ENCODE data around the gene CEP44. TPM values are rescaled to one million over a fixed set of nuclear protein-coding genes. Genes with fewer than 3 reads are reported as not detected.
A peak's percentile ranks its signal among the peaks of the same experiment; 100 is the strongest.
"Not testable (repeated sequence)": the region's sequence is repeated elsewhere in the genome, so short reads cannot be mapped to it uniquely, and the experiment has no call there.

The CEP44 gene
- total RNA-seq, 1 donor from 2014 or later = 18.2 TPM

GRCh38 chr4:174284487-174284886 is 776 bp downstream of the CEP44 start:
- Mint-ChIP-seq H3K9me3 (peaks cover 2% of the 10 kb centered on the region), H3K4me1 (peaks cover 41% of the 10 kb centered on the region), H3K4me3 (peak overlapping the region; percentile 100), H3K27me3 (no peaks in the 10 kb centered on the region), H3K27ac (peak overlapping the region; percentile 99), H3K36me3 (ENCODE audit: low read depth) (peaks cover 21% of the 10 kb centered on the region)
- DNase-seq = no peak
- intact Hi-C loops (cut with micrococcal nuclease) = loop anchor here (5.0 kb wide), 2 partner anchors 912 to 952 kb away; partner anchors contain the start of genes HMGB2 and SAP30

GRCh38 chr4:174286870-174287269 is 3.2 kb downstream of the CEP44 start:
- peaks cover 7% of the 10 kb centered on the region for H3K9me3 Mint-ChIP-seq
- H3K27me3 Mint-ChIP-seq = no peaks in the 10 kb centered on the region
- H3K36me3 Mint-ChIP-seq (ENCODE audit: low read depth) = peaks cover 21% of the 10 kb centered on the region
- H3K27ac Mint-ChIP-seq = no peak overlapping the region
- intact Hi-C loops (cut with micrococcal nuclease) = no loop called here
- H3K4me3 Mint-ChIP-seq = no peak overlapping the region
- DNase-seq = no peak
- H3K4me1 Mint-ChIP-seq = peaks cover 26% of the 10 kb centered on the region

- peaks cover 2% of the 10 kb centered on the region for H3K4me1 Mint-ChIP-seq
- H3K27me3 Mint-ChIP-seq = no peaks in the 10 kb centered on the region
- H3K36me3 Mint-ChIP-seq (ENCODE audit: low read depth) = peaks cover 42% of the 10 kb centered on the region
- DNase-seq = no peak
- H3K4me3 Mint-ChIP-seq = no peak overlapping the region
- intact Hi-C loops (cut with micrococcal nuclease) = no loop called here
- no peak overlapping the region for H3K27ac Mint-ChIP-seq
- H3K9me3 Mint-ChIP-seq = peaks cover 16% of the 10 kb centered on the region
Observed at GRCh38 chr4:174292473-174292872, 8.8 kb downstream of the CEP44 start.

- H3K27me3 Mint-ChIP-seq; H3K27ac Mint-ChIP-seq; DNase-seq; H3K4me1 Mint-ChIP-seq; intact Hi-C loops (cut with micrococcal nuclease); H3K4me3 Mint-ChIP-seq: not testable (repeated sequence)
- peaks cover 37% of the 10 kb centered on the region for H3K36me3 Mint-ChIP-seq (ENCODE audit: low read depth)
- H3K9me3 Mint-ChIP-seq = peaks cover 16% of the 10 kb centered on the region
Observed at GRCh38 chr4:174294641-174295040, 10.9 kb downstream of the CEP44 start.

- H3K27ac Mint-ChIP-seq; intact Hi-C loops (cut with micrococcal nuclease); H3K27me3 Mint-ChIP-seq; H3K4me1 Mint-ChIP-seq; DNase-seq; H3K4me3 Mint-ChIP-seq: not testable (repeated sequence)
- Mint-ChIP-seq H3K9me3 (peaks cover 16% of the 10 kb centered on the region), H3K36me3 (ENCODE audit: low read depth) (peaks cover 42% of the 10 kb centered on the region)
Observed at GRCh38 chr4:174295142-174295541, 11.4 kb downstream of the CEP44 start.

GRCh38 chr4:174303687-174304086 is 20.0 kb downstream of the CEP44 start:
- Mint-ChIP-seq H3K36me3 (ENCODE audit: low read depth) (peaks cover 35% of the 10 kb centered on the region), H3K4me1 (peaks cover 4% of the 10 kb centered on the region), H3K9me3 (no peaks in the 10 kb centered on the region), H3K27ac (no peak overlapping the region), H3K27me3 (no peaks in the 10 kb centered on the region), H3K4me3 (no peak overlapping the region)
- intact Hi-C loops (cut with micrococcal nuclease) = no loop called here
- DNase-seq = no peak

- Mint-ChIP-seq H3K27ac (no peak overlapping the region), H3K4me1 (peaks cover 4% of the 10 kb centered on the region), H3K27me3 (no peaks in the 10 kb centered on the region), H3K9me3 (no peaks in the 10 kb centered on the region), H3K4me3 (no peak overlapping the region), H3K36me3 (ENCODE audit: low read depth) (peaks cover 35% of the 10 kb centered on the region)
- DNase-seq = no peak
- intact Hi-C loops (cut with micrococcal nuclease) = no loop called here
Observed at GRCh38 chr4:174304664-174305063, 21.0 kb downstream of the CEP44 start.

GRCh38 chr4:174305961-174306360 is 22.2 kb downstream of the CEP44 start:
- H3K4me3 Mint-ChIP-seq = no peak overlapping the region
- H3K9me3 Mint-ChIP-seq = no peaks in the 10 kb centered on the region
- DNase-seq = no peak
- no peak overlapping the region for H3K27ac Mint-ChIP-seq
- H3K4me1 Mint-ChIP-seq = no peaks in the 10 kb centered on the region
- peaks cover 25% of the 10 kb centered on the region for H3K36me3 Mint-ChIP-seq (ENCODE audit: low read depth)
- intact Hi-C loops (cut with micrococcal nuclease) = no loop called here
- H3K27me3 Mint-ChIP-seq = no peaks in the 10 kb centered on the region

- no peak overlapping the region for H3K4me3 Mint-ChIP-seq
- H3K36me3 Mint-ChIP-seq (ENCODE audit: low read depth) = peaks cover 18% of the 10 kb centered on the region
- H3K27ac Mint-ChIP-seq = no peak overlapping the region
- no peaks in the 10 kb centered on the region for H3K9me3 Mint-ChIP-seq
- peaks cover under 1% of the 10 kb centered on the region for H3K4me1 Mint-ChIP-seq
- intact Hi-C loops (cut with micrococcal nuclease) = no loop called here
- DNase-seq = no peak
- H3K27me3 Mint-ChIP-seq = no peaks in the 10 kb centered on the region
Observed at GRCh38 chr4:174307694-174308093, 24.0 kb downstream of the CEP44 start.

- no peak overlapping the region for H3K27ac Mint-ChIP-seq
- H3K36me3 Mint-ChIP-seq (ENCODE audit: low read depth) = peaks cover 4% of the 10 kb centered on the region
- no peaks in the 10 kb centered on the region for H3K9me3 Mint-ChIP-seq
- no peak overlapping the region for H3K4me3 Mint-ChIP-seq
- intact Hi-C loops (cut with micrococcal nuclease) = no loop called here
- no peaks in the 10 kb centered on the region for H3K27me3 Mint-ChIP-seq
- no peak for DNase-seq
- H3K4me1 Mint-ChIP-seq = peaks cover 5% of the 10 kb centered on the region
Observed at GRCh38 chr4:174312993-174313392, 29.3 kb downstream of the CEP44 start.

- DNase-seq = no peak
- Mint-ChIP-seq H3K27ac (no peak overlapping the region), H3K9me3 (no peaks in the 10 kb centered on the region), H3K36me3 (ENCODE audit: low read depth) (no peaks in the 10 kb centered on the region), H3K4me1 (peaks cover 5% of the 10 kb centered on the region), H3K27me3 (no peaks in the 10 kb centered on the region), H3K4me3 (no peak overlapping the region)
- intact Hi-C loops (cut with micrococcal nuclease) = no loop called here
Observed at GRCh38 chr4:174314274-174314673, 30.6 kb downstream of the CEP44 start.

- no peak for DNase-seq
- no peak overlapping the region for H3K27ac Mint-ChIP-seq
Observed at GRCh38 chr4:174314770-174315169, 31.1 kb downstream of the CEP44 start.

GRCh38 chr4:174316546-174316945 is 32.8 kb downstream of the CEP44 start:
- Mint-ChIP-seq H3K27me3 (no peaks in the 10 kb centered on the region), H3K9me3 (no peaks in the 10 kb centered on the region), H3K27ac (no peak overlapping the region), H3K4me3 (no peak overlapping the region), H3K36me3 (ENCODE audit: low read depth) (no peaks in the 10 kb centered on the region), H3K4me1 (peaks cover 5% of the 10 kb centered on the region)
- DNase-seq = no peak
- intact Hi-C loops (cut with micrococcal nuclease) = loop anchor here (5.0 kb wide), 1 partner anchor 809 kb away; no protein-coding TSS in a partner anchor

More at GRCh38 chr4:174314770-174315169, 31.1 kb downstream of the CEP44 start:
- Mint-ChIP-seq H3K9me3 (no peaks in the 10 kb centered on the region), H3K4me3 (no peak overlapping the region), H3K4me1 (peaks cover 5% of the 10 kb centered on the region), H3K36me3 (ENCODE audit: low read depth) (no peaks in the 10 kb centered on the region), H3K27me3 (no peaks in the 10 kb centered on the region)
- intact Hi-C loops (cut with micrococcal nuclease) = loop anchor here (5.0 kb wide), 1 partner anchor 807 kb away; no protein-coding TSS in a partner anchor

- no peaks in the 10 kb centered on the region for H3K36me3 Mint-ChIP-seq (ENCODE audit: low read depth)
- intact Hi-C loops (cut with micrococcal nuclease) = loop anchor here (5.0 kb wide), 1 partner anchor 810 kb away; no protein-coding TSS in a partner anchor
- no peak overlapping the region for H3K27ac Mint-ChIP-seq
- H3K4me3 Mint-ChIP-seq = no peak overlapping the region
- no peaks in the 10 kb centered on the region for H3K9me3 Mint-ChIP-seq
- DNase-seq = no peak
- peaks cover 5% of the 10 kb centered on the region for H3K4me1 Mint-ChIP-seq
- H3K27me3 Mint-ChIP-seq = no peaks in the 10 kb centered on the region
Observed at GRCh38 chr4:174316954-174317353, 33.2 kb downstream of the CEP44 start.

GRCh38 chr4:174317531-174317930 is 33.8 kb downstream of the CEP44 start:
- H3K4me1 Mint-ChIP-seq = peaks cover 5% of the 10 kb centered on the region
- H3K27ac Mint-ChIP-seq = no peak overlapping the region
- no peaks in the 10 kb centered on the region for H3K27me3 Mint-ChIP-seq
- H3K4me3 Mint-ChIP-seq = no peak overlapping the region
- intact Hi-C loops (cut with micrococcal nuclease) = loop anchor here (5.0 kb wide), 1 partner anchor 810 kb away; no protein-coding TSS in a partner anchor
- no peaks in the 10 kb centered on the region for H3K9me3 Mint-ChIP-seq
- H3K36me3 Mint-ChIP-seq (ENCODE audit: low read depth) = no peaks in the 10 kb centered on the region
- no peak for DNase-seq

All from activated CD4-positive, alpha-beta T cell treated with anti-CD3 and anti-CD28 coated beads, Interleukin-2, amount 10 ng/mL, durations not matched to agents 24 days and 14 days (primary cell).